Measurements from ENCODE around the gene DVL2. TPM values are rescaled to one million over a fixed set of nuclear protein-coding genes. Genes with fewer than 3 reads are reported as not detected.
"Not testable (repeated sequence)": the region's sequence is repeated elsewhere in the genome, so short reads cannot be mapped to it uniquely, and the experiment has no call there.

The DVL2 gene
- total RNA-seq, 1 donor from 2014 or later: 20.0 TPM

- intact Hi-C loops (cut with DNase I): loop anchor here (10.0 kb wide), 1 partner anchor 305 kb away; the partner anchor contains the start of gene SENP3
- ATAC-seq: no peak
Measured at GRCh38 chr17:7259555-7259889, 25.2 kb upstream of the DVL2 start.

GRCh38 chr17:7258731-7259554 is 24.6 kb upstream of the DVL2 start:
- DNase-seq (ENCODE audit: missing footprints) (no peak), ATAC-seq (no peak)
- intact Hi-C loops (cut with DNase I): loop anchor here (10.0 kb wide), 1 partner anchor 306 kb away; the partner anchor contains the start of gene SENP3

More at GRCh38 chr17:7259555-7259889, 25.2 kb upstream of the DVL2 start:
- no peak for DNase-seq (ENCODE audit: missing footprints)

- DNase-seq (ENCODE audit: missing footprints) (no peak), ATAC-seq (no peak)
- intact Hi-C loops (cut with DNase I): loop anchor here (10.0 kb wide), 1 partner anchor 308 kb away; the partner anchor contains the start of gene SENP3
Measured at GRCh38 chr17:7256766-7257456, 22.6 kb upstream of the DVL2 start.

- intact Hi-C loops (cut with DNase I): loop anchor here (5.0 to 10.0 kb wide), 2 partner anchors 98 to 310 kb away; partner anchors contain the start of genes KCTD11 and SENP3
Measured at GRCh38 chr17:7254511-7254910, 20.2 kb upstream of the DVL2 start.

GRCh38 chr17:7253082-7253481 is 18.8 kb upstream of the DVL2 start:
- ATAC-seq: no peak
- intact Hi-C loops (cut with DNase I): loop anchor here (5.0 to 10.0 kb wide), 2 partner anchors 99 to 312 kb away; partner anchors contain the start of genes KCTD11 and SENP3
- DNase-seq (ENCODE audit: missing footprints): no peak

More at GRCh38 chr17:7254511-7254910, 20.2 kb upstream of the DVL2 start:
- DNase-seq (ENCODE audit: missing footprints) (no peak), ATAC-seq (no peak)

- ATAC-seq (peak; percentile 78), DNase-seq (ENCODE audit: missing footprints) (peak; percentile 97)
- intact Hi-C loops (cut with DNase I): loop anchor here (1.0 to 10.0 kb wide), 3 partner anchors 29 to 312 kb away; partner anchors contain the start of genes KCTD11, SENP3 and SLC2A4
Measured at GRCh38 chr17:7252176-7253043, 18.1 kb upstream of the DVL2 start, which contains the start of gene ELP5. Gene ELP5, plus strand, starts transcription at chr17:7252215. Its CDS starts 336 bp downstream, at chr17:7252551.

- ATAC-seq: peak; percentile 96
- intact Hi-C loops (cut with DNase I): loop anchor here (1.0 to 10.0 kb wide), 3 partner anchors 30 to 313 kb away; partner anchors contain the start of genes KCTD11, SENP3 and SLC2A4
Measured at GRCh38 chr17:7251661-7252175, 17.4 kb upstream of the DVL2 start, which contains the start of gene CTDNEP1. Gene CTDNEP1, minus strand, starts transcription at chr17:7251734. Its CDS starts 438 bp downstream, at chr17:7251296.

GRCh38 chr17:7250695-7251627 is 16.6 kb upstream of the DVL2 start:
- no peak for DNase-seq (ENCODE audit: missing footprints)
- no peak for ATAC-seq
- intact Hi-C loops (cut with DNase I): loop anchor here (5.0 to 10.0 kb wide), 2 partner anchors 101 to 314 kb away; partner anchors contain the start of genes KCTD11 and SENP3

More at GRCh38 chr17:7251661-7252175, 17.4 kb upstream of the DVL2 start, which contains the start of gene CTDNEP1:
- peak; percentile 99 for DNase-seq (ENCODE audit: missing footprints)

GRCh38 chr17:7249830-7250229 is 15.5 kb upstream of the DVL2 start:
- intact Hi-C loops (cut with DNase I): loop anchor here (5.0 to 10.0 kb wide), 2 partner anchors 102 to 315 kb away; partner anchors contain the start of genes KCTD11 and SENP3
- ATAC-seq (no peak), DNase-seq (ENCODE audit: missing footprints) (no peak)

- DNase-seq (ENCODE audit: missing footprints) (no peak), ATAC-seq (no peak)
- intact Hi-C loops (cut with DNase I): no loop called here
Measured at GRCh38 chr17:7249214-7249613, 14.9 kb upstream of the DVL2 start.

GRCh38 chr17:7248796-7249195 is 14.5 kb upstream of the DVL2 start:
- intact Hi-C loops (cut with DNase I): no loop called here
- ATAC-seq (no peak), DNase-seq (ENCODE audit: missing footprints) (no peak)

GRCh38 chr17:7246779-7247178 is 12.5 kb upstream of the DVL2 start:
- no peak for DNase-seq (ENCODE audit: missing footprints)
- intact Hi-C loops (cut with DNase I): no loop called here
- ATAC-seq: no peak

- intact Hi-C loops (cut with DNase I): loop anchor here (2.0 to 5.0 kb wide), 3 partner anchors 37 to 613 kb away; partner anchors contain the start of genes CYB5D1, EIF5A, NAA38 and SLC2A4
- not testable (repeated sequence) for DNase-seq (ENCODE audit: missing footprints); ATAC-seq
Measured at GRCh38 chr17:7243838-7244237, 9.5 kb upstream of the DVL2 start.

- intact Hi-C loops (cut with DNase I): loop anchor here (2.0 to 5.0 kb wide), 3 partner anchors 37 to 614 kb away; partner anchors contain the start of genes CYB5D1, EIF5A, NAA38 and SLC2A4
- DNase-seq (ENCODE audit: missing footprints): no peak
- ATAC-seq: no peak
Measured at GRCh38 chr17:7243453-7243729, 9.1 kb upstream of the DVL2 start.

- DNase-seq (ENCODE audit: missing footprints) (peak; percentile 98), ATAC-seq (peak; percentile 60)
- intact Hi-C loops (cut with DNase I): loop anchor here (2.0 to 5.0 kb wide), 3 partner anchors 38 to 614 kb away; partner anchors contain the start of genes CYB5D1, EIF5A, NAA38 and SLC2A4
Measured at GRCh38 chr17:7242717-7243452, 8.6 kb upstream of the DVL2 start.
